GM18511 (cell line): ENCODE results near the gene SMARCAD1.
"Not testable (repeated sequence)": the region's sequence is repeated elsewhere in the genome, so short reads cannot be mapped to it uniquely, and the experiment has no call there.

ENCODE experiments used
- ATAC-seq: cut with Tn5 transposase; IDR thresholded peaks from one replicate; pipeline ENCODE4 v1.9.1; 2021; ENCODE audit warnings: mild to moderate bottlenecking, moderate library complexity; ENCODE audit not compliant: unreplicated experiment

The SMARCAD1 gene

GRCh38 chr4:94285666-94286065 is 78.0 kb downstream of the SMARCAD1 start:
- ATAC-seq = no peak

GRCh38 chr4:94290245-94290644 is 82.6 kb downstream of the SMARCAD1 start:
- ATAC-seq = no peak

- not testable (repeated sequence) for ATAC-seq
Observed at GRCh38 chr4:94293981-94294380, 86.3 kb downstream of the SMARCAD1 start.

GRCh38 chr4:94295473-94295872 is 87.8 kb downstream of the SMARCAD1 start:
- not testable (repeated sequence) for ATAC-seq

- ATAC-seq = no peak
Observed at GRCh38 chr4:94298725-94299252, 91.1 kb downstream of the SMARCAD1 start.

- ATAC-seq = no peak
Observed at GRCh38 chr4:94302191-94302590, 94.5 kb downstream of the SMARCAD1 start.

GRCh38 chr4:94304365-94304971 is 96.8 kb downstream of the SMARCAD1 start:
- ATAC-seq = peak; percentile 83

- ATAC-seq = no peak
Observed at GRCh38 chr4:94305466-94306225, 98.0 kb downstream of the SMARCAD1 start.

GRCh38 chr4:94306713-94307112 is 99.0 kb downstream of the SMARCAD1 start:
- no peak for ATAC-seq

GRCh38 chr4:94307231-94307871 is 99.7 kb downstream of the SMARCAD1 start:
- ATAC-seq = no peak

- ATAC-seq = not testable (repeated sequence)
Observed at GRCh38 chr4:94319927-94320326, 112.3 kb downstream of the SMARCAD1 start.

- no peak for ATAC-seq
Observed at GRCh38 chr4:94325835-94326234, 118.2 kb downstream of the SMARCAD1 start.

GRCh38 chr4:94329933-94330332 is 122.3 kb downstream of the SMARCAD1 start:
- ATAC-seq = no peak

- no peak for ATAC-seq
Observed at GRCh38 chr4:94332983-94333590, 125.4 kb downstream of the SMARCAD1 start.

- no peak for ATAC-seq
Observed at GRCh38 chr4:94333866-94334265, 126.2 kb downstream of the SMARCAD1 start.

- ATAC-seq = no peak
Observed at GRCh38 chr4:94334476-94334875, 126.8 kb downstream of the SMARCAD1 start.

- ATAC-seq = no peak
Observed at GRCh38 chr4:94334962-94335361, 127.3 kb downstream of the SMARCAD1 start.

- ATAC-seq = no peak
Observed at GRCh38 chr4:94336303-94336702, 128.6 kb downstream of the SMARCAD1 start.

GRCh38 chr4:94336791-94337190 is 129.1 kb downstream of the SMARCAD1 start:
- ATAC-seq = not testable (repeated sequence)

GRCh38 chr4:94338681-94339351 is 131.2 kb downstream of the SMARCAD1 start:
- ATAC-seq = peak; percentile 57

- no peak for ATAC-seq
Observed at GRCh38 chr4:94339779-94340178, 132.1 kb downstream of the SMARCAD1 start.
